OCI-LY3 (cell line): ENCODE measurements around the gene CWF19L1.

Experiments used
- H2AFZ ChIP-seq: fragments of 200-600, 300-600 bp; shearing (Covaris generic); 2 replicates; pipeline ENCODE4 v1.6.0; 2014; ENCODE audit warnings: antibody characterized with exemption, low read depth, low read length
- H3K27ac ChIP-seq: fragments of 200-600, 300-600 bp; sonication (generic); 2 replicates; pipeline ENCODE4 v1.5.1; 2014; ENCODE audit warnings: mild to moderate bottlenecking, low read length, moderate library complexity, mixed read lengths
- H3K27me3 ChIP-seq: fragments of 200-600, 300-600 bp; sonication (generic); 2 replicates; pipeline ENCODE4 v1.6.1; 2014; ENCODE audit warnings: low read depth, low read length, mixed read lengths
- H3K36me3 ChIP-seq: fragments of 200-600, 300-600 bp; sonication (generic); replicated peaks from 2 replicates; pipeline ENCODE3; 2014; ENCODE audit warnings: low read depth, low read length, mixed read lengths
- H3K4me1 ChIP-seq: fragments of 300-600, 200-600 bp; sonication (generic); 2 replicates; pipeline ENCODE4 v1.6.1; 2014; ENCODE audit warnings: low read length, mixed read lengths
- H3K4me2 ChIP-seq: fragments of 200-600, 300-600 bp; sonication (generic); 2 replicates; pipeline ENCODE4 v1.6.1; 2014; ENCODE audit warnings: low read length, mixed read lengths
- H3K4me3 ChIP-seq: fragments of 300-600, 200-600 bp; sonication (generic); 2 replicates; pipeline ENCODE4 v1.5.1; 2014; ENCODE audit warnings: antibody characterized with exemption, mild to moderate bottlenecking, low read length, moderate library complexity
- H3K79me2 ChIP-seq: fragments of 300-600, 200-600 bp; shearing (Covaris generic); 2 replicates; pipeline ENCODE4 v1.6.1; 2014; ENCODE audit warnings: mild to moderate bottlenecking, low read length, mixed read lengths
- H3K9ac ChIP-seq: fragments of 300-600, 200-600 bp; shearing (Covaris generic); 2 replicates; pipeline ENCODE4 v1.6.0; 2014; ENCODE audit warnings: mild to moderate bottlenecking, low read length, moderate library complexity
- H3K9me3 ChIP-seq: fragments of 200-600, 300-600 bp; shearing (Covaris generic); 2 replicates; pipeline ENCODE4 v1.6.1; 2014; ENCODE audit warnings: low read length, mixed read lengths; ENCODE audit not compliant: insufficient read depth
- H4K20me1 ChIP-seq: fragments of 200-600, 300-600 bp; sonication (generic); 2 replicates; pipeline ENCODE4 v1.6.1; 2016; ENCODE audit warnings: low read length, mixed read lengths; ENCODE audit not compliant: insufficient read depth
- CTCF ChIP-seq: fragments of 200-600, 300-600 bp; sonication (generic); IDR thresholded peaks from 2 replicates; pipeline ENCODE4 v1.5.1; 2014; ENCODE audit warnings: antibody characterized with exemption, low read length, low read depth
- EZH2phosphoT487 ChIP-seq: fragments of 200-600 bp; shearing (Covaris generic); IDR thresholded peaks from 2 replicates; pipeline ENCODE4 v1.6.1; 2018; ENCODE audit warnings: antibody characterized with exemption, mixed run types, low read depth

The CWF19L1 gene

GRCh38 chr10:100209303-100209702 is 58.1 kb downstream of the CWF19L1 start:
- no peak for TF ChIP-seq EZH2phosphoT487
- TF ChIP-seq CTCF = no peak
- no peak overlapping the region for H3K4me2 ChIP-seq
- H3K36me3 ChIP-seq = no peaks in the 10 kb centered on the region
- no peak overlapping the region for H3K27ac ChIP-seq
- H3K9ac ChIP-seq = no peak overlapping the region
- no peaks in the 10 kb centered on the region for H3K79me2 ChIP-seq
- H3K4me1 ChIP-seq = no peaks in the 10 kb centered on the region
- H2AFZ ChIP-seq = no peak overlapping the region
- H4K20me1 ChIP-seq = no peaks in the 10 kb centered on the region
- H3K9me3 ChIP-seq = no peaks in the 10 kb centered on the region
- H3K4me3 ChIP-seq = no peak overlapping the region
- no peaks in the 10 kb centered on the region for H3K27me3 ChIP-seq

- H3K36me3 ChIP-seq = no peaks in the 10 kb centered on the region
- H2AFZ ChIP-seq = no peak overlapping the region
- no peak overlapping the region for H3K4me2 ChIP-seq
- H3K9me3 ChIP-seq = no peaks in the 10 kb centered on the region
- H3K4me1 ChIP-seq = no peaks in the 10 kb centered on the region
- H3K79me2 ChIP-seq = no peaks in the 10 kb centered on the region
- H3K27me3 ChIP-seq = no peaks in the 10 kb centered on the region
- no peak overlapping the region for H3K4me3 ChIP-seq
- H4K20me1 ChIP-seq = no peaks in the 10 kb centered on the region
- no peak overlapping the region for H3K9ac ChIP-seq
- no peak overlapping the region for H3K27ac ChIP-seq
- no peak for TF ChIP-seq EZH2phosphoT487
- TF ChIP-seq CTCF = no peak
Observed at GRCh38 chr10:100208276-100208675, 59.2 kb downstream of the CWF19L1 start.

GRCh38 chr10:100204370-100204769 is 63.1 kb downstream of the CWF19L1 start:
- Histone ChIP-seq H3K27ac (no peak overlapping the region), H4K20me1 (no peaks in the 10 kb centered on the region), H3K9me3 (no peaks in the 10 kb centered on the region), H3K27me3 (no peaks in the 10 kb centered on the region), H3K4me3 (no peak overlapping the region), H3K79me2 (no peaks in the 10 kb centered on the region), H3K4me2 (no peak overlapping the region), H3K36me3 (peaks cover 3% of the 10 kb centered on the region), H3K9ac (no peak overlapping the region), H2AFZ (no peak overlapping the region), H3K4me1 (no peaks in the 10 kb centered on the region)
- TF ChIP-seq CTCF (no peak), EZH2phosphoT487 (no peak)

GRCh38 chr10:100201549-100201948 is 65.9 kb downstream of the CWF19L1 start:
- no peak overlapping the region for H3K4me2 ChIP-seq
- no peak overlapping the region for H3K4me3 ChIP-seq
- H3K36me3 ChIP-seq = peaks cover 3% of the 10 kb centered on the region
- H3K9me3 ChIP-seq = no peaks in the 10 kb centered on the region
- no peaks in the 10 kb centered on the region for H3K4me1 ChIP-seq
- no peak for TF ChIP-seq EZH2phosphoT487
- no peak for TF ChIP-seq CTCF
- no peaks in the 10 kb centered on the region for H3K79me2 ChIP-seq
- H3K27me3 ChIP-seq = no peaks in the 10 kb centered on the region
- no peaks in the 10 kb centered on the region for H4K20me1 ChIP-seq
- no peak overlapping the region for H3K27ac ChIP-seq
- no peak overlapping the region for H3K9ac ChIP-seq
- no peak overlapping the region for H2AFZ ChIP-seq
